Astrocyte of the hippocampus (primary cell): ENCODE measurements around the gene RAG1.
A peak's percentile ranks its signal among the peaks of the same experiment; 100 is the strongest.

ENCODE experiments used
- DNase-seq: peaks from one replicate; pipeline ENCODE4 v3.0.0; 2011; ENCODE audit warnings: low read depth, low spot score

RAG1 gene

GRCh38 chr11:36628141-36628540 is 60.3 kb downstream of the RAG1 start:
- DNase-seq = no peak

- DNase-seq = peak; percentile 16
Observed at GRCh38 chr11:36628765-36629244, 61.0 kb downstream of the RAG1 start.
